ENCODE measurements around the gene TMEM30B.

TMEM30B gene

GRCh38 chr14:61255968-61256367 lies 25.2 kb downstream of the TMEM30B start:
- no peaks in the 10 kb centered on the region for H3K9me3 ChIP-seq (ENCODE audit: control insufficient read depth, insufficient read depth, low read depth, low read length)
- CTCF ChIA-PET: interaction anchor here (1.1 kb wide), 1 partner anchor 30 kb away, joined by 3 read pairs; no protein-coding TSS in a partner anchor
- no peak overlapping the region for H3K27ac ChIP-seq (ENCODE audit: extremely low read depth, low read depth, low read length)
- POLR2A ChIA-PET: no interaction called here
- H3K4me1 ChIP-seq (ENCODE audit: control insufficient read depth, insufficient read depth, low read length): peaks cover 15% of the 10 kb centered on the region
- H3K36me3 ChIP-seq (ENCODE audit: control insufficient read depth in 2 of 2, insufficient read depth in 1 of 2, low read length in 2 of 2): no peaks in the 10 kb centered on the region
- TF ChIP-seq, protein P1, sequence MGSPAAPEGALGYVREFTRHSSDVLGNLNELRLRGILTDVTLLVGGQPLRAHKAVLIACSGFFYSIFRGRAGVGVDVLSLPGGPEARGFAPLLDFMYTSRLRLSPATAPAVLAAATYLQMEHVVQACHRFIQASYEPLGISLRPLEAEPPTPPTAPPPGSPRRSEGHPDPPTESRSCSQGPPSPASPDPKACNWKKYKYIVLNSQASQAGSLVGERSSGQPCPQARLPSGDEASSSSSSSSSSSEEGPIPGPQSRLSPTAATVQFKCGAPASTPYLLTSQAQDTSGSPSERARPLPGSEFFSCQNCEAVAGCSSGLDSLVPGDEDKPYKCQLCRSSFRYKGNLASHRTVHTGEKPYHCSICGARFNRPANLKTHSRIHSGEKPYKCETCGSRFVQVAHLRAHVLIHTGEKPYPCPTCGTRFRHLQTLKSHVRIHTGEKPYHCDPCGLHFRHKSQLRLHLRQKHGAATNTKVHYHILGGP (tag by site-specific recombination; IDR thresholded peaks at IDR 0.05): no peak
- no peak for TF ChIP-seq HOXD13 (CRISPR knock-in tag; IDR thresholded peaks at IDR 0.05; ENCODE audit: borderline replicate concordance)
- no peak for TF ChIP-seq ZNF266 (tag by site-specific recombination; IDR thresholded peaks at IDR 0.05; ENCODE audit: low read depth)
- no peak for TF ChIP-seq ZNF302 (tag by site-specific recombination; IDR thresholded peaks at IDR 0.05; ENCODE audit: low read depth)
- TF ChIP-seq ZNF274 (IDR thresholded peaks at IDR 0.05; ENCODE audit: low read length): no peak
- TF ChIP-seq ZNF274 (tag by site-specific recombination; IDR thresholded peaks at IDR 0.05; ENCODE audit: borderline replicate concordance): no peak
- TF ChIP-seq, protein P2, sequence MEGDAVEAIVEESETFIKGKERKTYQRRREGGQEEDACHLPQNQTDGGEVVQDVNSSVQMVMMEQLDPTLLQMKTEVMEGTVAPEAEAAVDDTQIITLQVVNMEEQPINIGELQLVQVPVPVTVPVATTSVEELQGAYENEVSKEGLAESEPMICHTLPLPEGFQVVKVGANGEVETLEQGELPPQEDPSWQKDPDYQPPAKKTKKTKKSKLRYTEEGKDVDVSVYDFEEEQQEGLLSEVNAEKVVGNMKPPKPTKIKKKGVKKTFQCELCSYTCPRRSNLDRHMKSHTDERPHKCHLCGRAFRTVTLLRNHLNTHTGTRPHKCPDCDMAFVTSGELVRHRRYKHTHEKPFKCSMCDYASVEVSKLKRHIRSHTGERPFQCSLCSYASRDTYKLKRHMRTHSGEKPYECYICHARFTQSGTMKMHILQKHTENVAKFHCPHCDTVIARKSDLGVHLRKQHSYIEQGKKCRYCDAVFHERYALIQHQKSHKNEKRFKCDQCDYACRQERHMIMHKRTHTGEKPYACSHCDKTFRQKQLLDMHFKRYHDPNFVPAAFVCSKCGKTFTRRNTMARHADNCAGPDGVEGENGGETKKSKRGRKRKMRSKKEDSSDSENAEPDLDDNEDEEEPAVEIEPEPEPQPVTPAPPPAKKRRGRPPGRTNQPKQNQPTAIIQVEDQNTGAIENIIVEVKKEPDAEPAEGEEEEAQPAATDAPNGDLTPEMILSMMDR (tag by site-specific recombination; IDR thresholded peaks at IDR 0.05): no peak
- no peak overlapping the region for H3K4me3 ChIP-seq (ENCODE audit: low read depth, low read length)

DNA sequence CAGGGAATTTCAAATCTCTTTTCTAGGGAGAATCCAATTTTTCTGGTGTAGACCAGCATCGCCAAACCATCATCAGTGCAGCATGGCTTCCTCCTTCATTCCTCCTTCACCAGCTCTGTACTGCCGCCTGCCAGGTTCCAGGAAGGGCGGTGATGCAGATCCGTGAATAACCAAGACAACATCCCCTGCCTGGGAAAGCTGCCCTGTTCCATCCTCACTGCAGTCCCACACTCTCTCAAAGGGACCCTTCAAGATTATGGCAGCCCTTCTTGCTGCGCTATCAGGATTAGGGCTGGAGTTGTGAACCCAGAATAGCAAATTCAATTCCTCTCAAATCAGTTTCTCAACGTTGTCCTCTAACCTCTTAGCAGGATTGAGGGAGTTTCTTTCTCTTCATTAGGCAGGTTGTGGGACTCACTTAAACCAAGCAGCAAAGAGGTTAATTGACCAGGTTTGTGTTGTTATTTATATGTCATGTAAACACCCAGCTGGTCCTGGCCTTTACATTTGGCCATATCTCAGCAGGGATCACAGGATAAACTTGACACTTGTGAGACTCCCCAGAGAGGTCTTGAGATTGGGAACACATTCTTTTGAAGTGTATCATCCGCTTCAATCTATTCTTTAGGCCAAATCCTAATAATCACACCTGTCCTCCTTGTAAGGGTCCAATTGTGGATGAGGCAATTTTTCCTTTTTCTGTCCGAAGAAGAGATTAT lies 26.2 kb downstream of the TMEM30B start:
- ChIA-PET POLR2A (no interaction called here), CTCF (interaction anchor here (0.5 to 1.1 kb wide), 4 partner anchors 13 to 985 kb away, joined by 3 to 6 read pairs (median 4); no protein-coding TSS in a partner anchor)

DNA sequence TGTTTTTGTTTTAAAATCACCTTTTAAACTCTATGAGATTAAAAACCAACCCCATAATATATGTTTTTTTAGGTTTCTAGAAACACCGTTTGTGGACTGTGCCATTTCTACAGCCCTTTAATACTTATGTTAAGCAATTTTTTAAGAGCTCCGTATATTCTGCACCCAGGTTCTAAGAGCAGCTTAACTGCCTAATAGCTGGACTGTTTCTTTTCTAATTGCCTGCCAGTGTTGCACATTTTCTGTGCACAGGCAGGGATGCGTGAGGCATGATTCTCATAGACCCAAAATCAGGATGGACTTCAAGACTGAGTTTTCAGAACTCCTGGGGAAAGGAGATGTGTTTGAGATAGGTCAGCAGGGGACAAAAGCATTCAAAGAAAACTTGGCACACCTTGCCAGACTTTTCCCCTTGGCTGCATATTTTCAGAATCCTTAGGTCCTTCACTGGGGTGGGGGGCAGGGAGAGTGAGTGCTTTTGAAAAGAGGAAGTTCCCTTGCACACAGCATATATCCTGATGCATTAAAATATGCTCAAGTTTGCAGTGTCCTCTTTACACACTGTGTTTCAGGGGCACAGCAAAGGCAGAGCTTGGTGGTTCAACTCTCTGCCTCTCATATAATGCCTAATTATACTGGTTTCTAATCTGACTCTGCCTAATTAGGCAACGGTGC lies 27.9 kb downstream of the TMEM30B start:
- TF ChIP-seq RBAK (tag by site-specific recombination; IDR thresholded peaks at IDR 0.05) (no peak), GLI4 (tag by site-specific recombination; IDR thresholded peaks at IDR 0.05) (no peak), ZNF2 (tag by site-specific recombination; IDR thresholded peaks at IDR 0.05) (no peak), ZSCAN18 (tag by site-specific recombination; IDR thresholded peaks at IDR 0.05) (no peak), ZNF266 (tag by site-specific recombination; IDR thresholded peaks at IDR 0.05; ENCODE audit: low read depth) (no peak), MEIS1 (CRISPR knock-in tag; IDR thresholded peaks at IDR 0.05; ENCODE audit: borderline replicate concordance) (no peak), PRDM1 (tag by site-specific recombination; IDR thresholded peaks at IDR 0.05) (no peak), ZIC2 (tag by site-specific recombination; IDR thresholded peaks at IDR 0.05) (no peak), ZNF133 (tag by site-specific recombination; IDR thresholded peaks at IDR 0.05) (no peak), GLIS2 (tag by site-specific recombination; IDR thresholded peaks at IDR 0.05) (no peak)
- Histone ChIP-seq H3K27ac (ENCODE audit: extremely low read depth, low read depth, low read length) (no peak overlapping the region), H3K4me1 (ENCODE audit: control insufficient read depth, insufficient read depth, low read length) (peaks cover 7% of the 10 kb centered on the region; the same call in 1 of the 2 replicates), H3K4me3 (ENCODE audit: low read depth, low read length) (no peak overlapping the region), H3K9me3 (ENCODE audit: control insufficient read depth, insufficient read depth, low read depth, low read length) (no peaks in the 10 kb centered on the region), H3K36me3 (ENCODE audit: control insufficient read depth in 2 of 2, insufficient read depth in 1 of 2, low read length in 2 of 2) (no peaks in the 10 kb centered on the region)
- CTCF ChIA-PET: interaction anchor here (0.6 to 5.4 kb wide), 18 partner anchors 26 to 1393 kb away, joined by 3 to 33 read pairs (median 3); no protein-coding TSS in a partner anchor
- POLR2A ChIA-PET: no interaction called here

More for the DNA sequence above, 26.2 kb downstream of the TMEM30B start:
- Histone ChIP-seq H3K9me3 (ENCODE audit: control insufficient read depth, insufficient read depth, low read depth, low read length) (no peaks in the 10 kb centered on the region), H3K4me1 (ENCODE audit: control insufficient read depth, insufficient read depth, low read length) (peaks cover 12% of the 10 kb centered on the region; the same call in 1 of the 2 replicates), H3K36me3 (ENCODE audit: control insufficient read depth in 2 of 2, insufficient read depth in 1 of 2, low read length in 2 of 2) (no peaks in the 10 kb centered on the region), H3K27ac (ENCODE audit: extremely low read depth, low read depth, low read length) (no peak overlapping the region), H3K4me3 (ENCODE audit: low read depth, low read length) (no peak overlapping the region)
- TF ChIP-seq HOXD13 (CRISPR knock-in tag; IDR thresholded peaks at IDR 0.05; ENCODE audit: borderline replicate concordance): no peak
- TF ChIP-seq ZIC2 (tag by site-specific recombination; IDR thresholded peaks at IDR 0.05): peak; percentile 35; the same call in 1 of the 2 replicates
